GM23338 (cell line): ENCODE data around the gene PROSER2. TPM values are rescaled to one million over a fixed set of nuclear protein-coding genes. Genes with fewer than 3 reads are reported as not detected.

Experiments
- ATAC-seq: fragments of 200-7000 bp; cut with Tn5 transposase; 3 replicates; pipeline ENCODE4 v1.9.1; 2020
- DNase-seq: peaks from one replicate; pipeline ENCODE4 v3.0.0-alpha.2; 2015; ENCODE audit warnings: low spot score
- H2AFZ ChIP-seq: fragments of 200-600 bp; sonication (generic); 2 replicates; pipeline ENCODE4 v1.8.0; 2016; ENCODE audit warnings: antibody characterized with exemption, mild to moderate bottlenecking, moderate library complexity
- H3F3A ChIP-seq: fragments of 200-600 bp; sonication (generic); replicated peaks from 2 replicates; pipeline ENCODE4 v1.8.0; 2017; ENCODE audit warnings: antibody characterized with exemption, mixed run types, low read depth
- H3K27ac ChIP-seq: fragments of 200-600 bp; sonication (generic); 2 replicates; pipeline ENCODE4 v1.6.1; 2016; ENCODE audit warnings: low read depth
- H3K27me3 ChIP-seq: fragments of 200-600 bp; sonication (generic); 2 replicates; pipeline ENCODE4 v1.8.0; 2016; ENCODE audit warnings: mild to moderate bottlenecking, mixed run types, moderate library complexity; ENCODE audit not compliant: insufficient read depth
- H3K36me3 ChIP-seq: fragments of 200-600 bp; sonication (generic); 2 replicates; pipeline ENCODE4 v1.8.0; 2016; ENCODE audit warnings: mild to moderate bottlenecking; ENCODE audit not compliant: insufficient read depth
- H3K4me1 ChIP-seq: fragments of 200-600 bp; sonication (generic); 2 replicates; pipeline ENCODE4 v1.8.0; 2016; ENCODE audit warnings: mild to moderate bottlenecking, moderate library complexity; ENCODE audit not compliant: insufficient read depth
- H3K4me2 ChIP-seq: fragments of 200-600 bp; sonication (generic); 2 replicates; pipeline ENCODE4 v1.7.1; 2017; ENCODE audit warnings: mixed run types
- H3K4me3 ChIP-seq: fragments of 200-600 bp; sonication (generic); 2 replicates; pipeline ENCODE4 v1.6.1; 2016; ENCODE audit warnings: mixed run types
- H3K79me2 ChIP-seq: fragments of 200-600 bp; sonication (generic); replicated peaks from 2 replicates; pipeline ENCODE4 v1.8.0; 2017; ENCODE audit warnings: mild to moderate bottlenecking; ENCODE audit not compliant: insufficient read depth
- H3K9me2 ChIP-seq: fragments of 200-600 bp; sonication (generic); 2 replicates; pipeline ENCODE4 v1.8.0; 2017; ENCODE audit not compliant: insufficient read depth
- H4K20me1 ChIP-seq: fragments of 200-600 bp; sonication (generic); replicated peaks from 2 replicates; pipeline ENCODE4 v1.8.0; 2017; ENCODE audit warnings: mild to moderate bottlenecking; ENCODE audit not compliant: insufficient read depth
- H3K27ac Mint-ChIP-seq: 2 replicates; pipeline ENCODE4 v1.8.0; 2020; ENCODE audit warnings: inconsistent platforms, mild to moderate bottlenecking, moderate library complexity, mixed read lengths
- H3K27me3 Mint-ChIP-seq: 3 replicates; pipeline ENCODE4 v1.8.0; 2022; ENCODE audit warnings: low read depth, mild to moderate bottlenecking, moderate library complexity, mixed read lengths, inconsistent platforms; ENCODE audit not compliant: insufficient read depth, poor library complexity
- H3K36me3 Mint-ChIP-seq: 3 replicates; pipeline ENCODE4 v1.8.0; 2021; ENCODE audit warnings: low read depth, mild to moderate bottlenecking, inconsistent platforms, moderate library complexity, mixed read lengths
- H3K4me1 Mint-ChIP-seq: 3 replicates; pipeline ENCODE4 v1.8.0; 2020; ENCODE audit warnings: mild to moderate bottlenecking, inconsistent platforms, mixed read lengths
- H3K4me3 Mint-ChIP-seq: 3 replicates; pipeline ENCODE4 v1.8.0; 2021; ENCODE audit warnings: moderate library complexity, mild to moderate bottlenecking, inconsistent platforms, mixed read lengths
- H3K9me3 Mint-ChIP-seq: 3 replicates; pipeline ENCODE4 v1.8.0; 2020; ENCODE audit warnings: moderate library complexity, mild to moderate bottlenecking, inconsistent platforms, mixed read lengths
- CREB1 ChIP-seq: fragments of 250-450 bp; sonication (Bioruptor Pico); IDR thresholded peaks from 2 replicates; pipeline ENCODE4 v1.5.0; 2020; ENCODE audit warnings: low read depth, mild to moderate bottlenecking, moderate library complexity
- EZH2 ChIP-seq: fragments of 200-600 bp; sonication (generic); IDR thresholded peaks from one replicate; pipeline ENCODE4 v1.8.0; 2017; ENCODE audit warnings: antibody characterized with exemption, mild to moderate bottlenecking, low read depth; ENCODE audit not compliant: unreplicated experiment
- JUNB ChIP-seq: IDR thresholded peaks from one replicate; pipeline ENCODE4 v1.6.1; 2016; ENCODE audit warnings: antibody characterized with exemption; ENCODE audit not compliant: unreplicated experiment
- NANOG ChIP-seq: IDR thresholded peaks from 2 replicates; pipeline ENCODE4 v1.6.1; 2016; ENCODE audit warnings: antibody characterized with exemption, borderline replicate concordance
- STAT1 ChIP-seq: IDR thresholded peaks from one replicate; pipeline ENCODE4 v1.6.1; 2016; ENCODE audit warnings: antibody characterized with exemption; ENCODE audit not compliant: unreplicated experiment
- ZNF114 ChIP-seq: fragments of 250-450 bp; sonication (Bioruptor Pico); IDR thresholded peaks from 2 replicates; pipeline ENCODE4 v1.5.0; 2020; ENCODE audit warnings: mild to moderate bottlenecking, moderate library complexity
- ZNF331 ChIP-seq: fragments of 250-450 bp; sonication (Bioruptor Pico); IDR thresholded peaks from 2 replicates; pipeline ENCODE4 v1.5.0; 2020; ENCODE audit warnings: low read depth, mild to moderate bottlenecking, moderate library complexity
- polyA plus RNA-seq: library from polyadenylated mRNA; unstranded; fragments of >200 nt; fragmentation: Nextera tagmentation; extraction: Ambion mirVana; gene quantifications from 2 replicates; pipeline ENCODE4 v1.2.1, GENCODE V29; 2016
- total RNA-seq: library from RNA; depleted of rRNA; stranded (reverse); fragments of >200 nt; shearing (Covaris generic); gene quantifications from 2 replicates; pipeline ENCODE4 v1.2.3, GENCODE V29; 2014
- TF ChIP-seq, protein P1 (sequence below): fragments of 250-450 bp; sonication (Bioruptor Pico); IDR thresholded peaks from 2 replicates; pipeline ENCODE4 v1.5.0; 2020; ENCODE audit warnings: mild to moderate bottlenecking, moderate library complexity
- TF ChIP-seq, protein P2 (sequence below), 2 experiments: fragments of 200-600 bp in 1 of 2; sonication (generic) in 1 of 2; conservative IDR thresholded peaks; 2 replicates each; pipeline versions ENCODE4 v1.5.1 to v1.6.1; 2016 to 2017; ENCODE audit warnings: antibody characterized with exemption in 2 of 2, low read depth in 2 of 2, mild to moderate bottlenecking in 2 of 2, moderate library complexity in 1 of 2

The PROSER2 gene
- total and polyA plus RNA-seq, 2 experiments from 2014 or later = 4.2 to 10.8 TPM

DNA sequence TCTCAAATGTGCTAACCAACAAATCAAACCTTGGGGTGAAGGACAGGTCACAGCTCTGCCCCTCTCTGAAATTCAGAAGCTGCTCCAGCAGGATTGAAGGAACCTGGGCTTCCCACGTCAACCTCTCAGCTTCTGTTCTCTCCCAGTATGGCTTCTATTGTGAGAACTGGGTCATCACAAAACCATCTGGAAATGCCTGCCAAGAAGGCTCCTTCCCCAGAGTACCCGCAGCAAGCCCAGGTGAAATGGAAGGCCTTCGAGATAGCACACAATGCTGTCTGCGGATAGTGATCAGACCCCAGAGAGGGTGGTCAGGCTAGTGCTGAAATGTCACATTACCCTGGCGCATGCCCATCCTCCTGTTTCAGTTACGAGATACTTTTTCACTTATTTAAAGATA lies 16.4 kb upstream of the PROSER2 start (continued):
- TF ChIP-seq, protein P1, sequence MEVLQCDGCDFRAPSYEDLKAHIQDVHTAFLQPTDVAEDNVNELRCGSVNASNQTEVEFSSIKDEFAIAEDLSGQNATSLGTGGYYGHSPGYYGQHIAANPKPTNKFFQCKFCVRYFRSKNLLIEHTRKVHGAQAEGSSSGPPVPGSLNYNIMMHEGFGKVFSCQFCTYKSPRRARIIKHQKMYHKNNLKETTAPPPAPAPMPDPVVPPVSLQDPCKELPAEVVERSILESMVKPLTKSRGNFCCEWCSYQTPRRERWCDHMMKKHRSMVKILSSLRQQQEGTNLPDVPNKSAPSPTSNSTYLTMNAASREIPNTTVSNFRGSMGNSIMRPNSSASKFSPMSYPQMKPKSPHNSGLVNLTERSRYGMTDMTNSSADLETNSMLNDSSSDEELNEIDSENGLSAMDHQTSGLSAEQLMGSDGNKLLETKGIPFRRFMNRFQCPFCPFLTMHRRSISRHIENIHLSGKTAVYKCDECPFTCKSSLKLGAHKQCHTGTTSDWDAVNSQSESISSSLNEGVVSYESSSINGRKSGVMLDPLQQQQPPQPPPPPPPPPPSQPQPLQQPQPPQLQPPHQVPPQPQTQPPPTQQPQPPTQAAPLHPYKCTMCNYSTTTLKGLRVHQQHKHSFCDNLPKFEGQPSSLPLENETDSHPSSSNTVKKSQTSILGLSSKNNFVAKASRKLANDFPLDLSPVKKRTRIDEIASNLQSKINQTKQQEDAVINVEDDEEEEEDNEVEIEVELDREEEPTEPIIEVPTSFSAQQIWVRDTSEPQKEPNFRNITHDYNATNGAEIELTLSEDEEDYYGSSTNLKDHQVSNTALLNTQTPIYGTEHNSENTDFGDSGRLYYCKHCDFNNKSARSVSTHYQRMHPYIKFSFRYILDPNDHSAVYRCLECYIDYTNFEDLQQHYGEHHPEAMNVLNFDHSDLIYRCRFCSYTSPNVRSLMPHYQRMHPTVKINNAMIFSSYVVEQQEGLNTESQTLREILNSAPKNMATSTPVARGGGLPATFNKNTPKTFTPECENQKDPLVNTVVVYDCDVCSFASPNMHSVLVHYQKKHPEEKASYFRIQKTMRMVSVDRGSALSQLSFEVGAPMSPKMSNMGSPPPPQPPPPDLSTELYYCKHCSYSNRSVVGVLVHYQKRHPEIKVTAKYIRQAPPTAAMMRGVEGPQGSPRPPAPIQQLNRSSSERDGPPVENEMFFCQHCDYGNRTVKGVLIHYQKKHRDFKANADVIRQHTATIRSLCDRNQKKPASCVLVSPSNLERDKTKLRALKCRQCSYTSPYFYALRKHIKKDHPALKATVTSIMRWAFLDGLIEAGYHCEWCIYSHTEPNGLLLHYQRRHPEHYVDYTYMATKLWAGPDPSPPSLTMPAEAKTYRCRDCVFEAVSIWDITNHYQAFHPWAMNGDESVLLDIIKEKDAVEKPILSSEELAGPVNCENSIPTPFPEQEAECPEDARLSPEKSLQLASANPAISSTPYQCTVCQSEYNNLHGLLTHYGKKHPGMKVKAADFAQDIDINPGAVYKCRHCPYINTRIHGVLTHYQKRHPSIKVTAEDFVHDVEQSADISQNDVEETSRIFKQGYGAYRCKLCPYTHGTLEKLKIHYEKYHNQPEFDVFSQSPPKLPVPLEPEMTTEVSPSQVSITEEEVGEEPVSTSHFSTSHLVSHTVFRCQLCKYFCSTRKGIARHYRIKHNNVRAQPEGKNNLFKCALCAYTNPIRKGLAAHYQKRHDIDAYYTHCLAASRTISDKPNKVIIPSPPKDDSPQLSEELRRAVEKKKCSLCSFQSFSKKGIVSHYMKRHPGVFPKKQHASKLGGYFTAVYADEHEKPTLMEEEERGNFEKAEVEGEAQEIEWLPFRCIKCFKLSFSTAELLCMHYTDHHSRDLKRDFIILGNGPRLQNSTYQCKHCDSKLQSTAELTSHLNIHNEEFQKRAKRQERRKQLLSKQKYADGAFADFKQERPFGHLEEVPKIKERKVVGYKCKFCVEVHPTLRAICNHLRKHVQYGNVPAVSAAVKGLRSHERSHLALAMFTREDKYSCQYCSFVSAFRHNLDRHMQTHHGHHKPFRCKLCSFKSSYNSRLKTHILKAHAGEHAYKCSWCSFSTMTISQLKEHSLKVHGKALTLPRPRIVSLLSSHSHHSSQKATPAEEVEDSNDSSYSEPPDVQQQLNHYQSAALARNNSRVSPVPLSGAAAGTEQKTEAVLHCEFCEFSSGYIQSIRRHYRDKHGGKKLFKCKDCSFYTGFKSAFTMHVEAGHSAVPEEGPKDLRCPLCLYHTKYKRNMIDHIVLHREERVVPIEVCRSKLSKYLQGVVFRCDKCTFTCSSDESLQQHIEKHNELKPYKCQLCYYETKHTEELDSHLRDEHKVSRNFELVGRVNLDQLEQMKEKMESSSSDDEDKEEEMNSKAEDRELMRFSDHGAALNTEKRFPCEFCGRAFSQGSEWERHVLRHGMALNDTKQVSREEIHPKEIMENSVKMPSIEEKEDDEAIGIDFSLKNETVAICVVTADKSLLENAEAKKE = no peak
- TF ChIP-seq EZH2 (no peak), NANOG (no peak), ZNF331 (CRISPR knock-in tag) (no peak), CREB1 (CRISPR knock-in tag) (no peak), JUNB (no peak)
- TF ChIP-seq, protein P2, sequence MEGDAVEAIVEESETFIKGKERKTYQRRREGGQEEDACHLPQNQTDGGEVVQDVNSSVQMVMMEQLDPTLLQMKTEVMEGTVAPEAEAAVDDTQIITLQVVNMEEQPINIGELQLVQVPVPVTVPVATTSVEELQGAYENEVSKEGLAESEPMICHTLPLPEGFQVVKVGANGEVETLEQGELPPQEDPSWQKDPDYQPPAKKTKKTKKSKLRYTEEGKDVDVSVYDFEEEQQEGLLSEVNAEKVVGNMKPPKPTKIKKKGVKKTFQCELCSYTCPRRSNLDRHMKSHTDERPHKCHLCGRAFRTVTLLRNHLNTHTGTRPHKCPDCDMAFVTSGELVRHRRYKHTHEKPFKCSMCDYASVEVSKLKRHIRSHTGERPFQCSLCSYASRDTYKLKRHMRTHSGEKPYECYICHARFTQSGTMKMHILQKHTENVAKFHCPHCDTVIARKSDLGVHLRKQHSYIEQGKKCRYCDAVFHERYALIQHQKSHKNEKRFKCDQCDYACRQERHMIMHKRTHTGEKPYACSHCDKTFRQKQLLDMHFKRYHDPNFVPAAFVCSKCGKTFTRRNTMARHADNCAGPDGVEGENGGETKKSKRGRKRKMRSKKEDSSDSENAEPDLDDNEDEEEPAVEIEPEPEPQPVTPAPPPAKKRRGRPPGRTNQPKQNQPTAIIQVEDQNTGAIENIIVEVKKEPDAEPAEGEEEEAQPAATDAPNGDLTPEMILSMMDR (conservative IDR thresholded peaks at IDR 0.05; ENCODE audit: low read depth in 2 of 2) = no peak

DNA sequence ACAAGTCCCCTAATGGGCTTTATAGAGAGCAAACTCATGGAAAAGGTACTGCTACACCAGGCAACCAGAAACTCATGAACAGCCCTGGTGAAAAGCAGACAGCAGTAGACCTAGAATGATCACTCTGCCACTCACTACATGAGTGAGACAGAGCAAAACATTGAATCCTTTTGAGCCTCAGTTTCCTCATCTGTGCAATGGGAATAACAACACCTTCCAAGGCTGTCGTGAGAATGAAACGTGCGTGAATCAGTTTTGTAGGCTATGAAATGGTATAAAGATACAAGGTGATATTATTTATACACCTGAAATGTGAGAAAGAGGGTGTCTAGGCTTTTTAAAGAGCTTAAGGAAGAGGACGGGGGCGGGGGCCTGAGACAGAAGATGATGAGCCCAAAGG lies 14.3 kb upstream of the PROSER2 start:
- peaks cover 6% of the 10 kb centered on the region for H3K4me1 Mint-ChIP-seq
- TF ChIP-seq ZNF114 (CRISPR knock-in tag) = no peak
- TF ChIP-seq STAT1 = no peak
- TF ChIP-seq, protein P2 (conservative IDR thresholded peaks at IDR 0.05; ENCODE audit: low read depth in 2 of 2) = no peak
- no peak for TF ChIP-seq JUNB
- TF ChIP-seq CREB1 (CRISPR knock-in tag) = no peak

More for the DNA sequence above, 14.3 kb upstream of the PROSER2 start:
- no peak overlapping the region for H3K27ac ChIP-seq
- Mint-ChIP-seq H3K27me3 (no peaks in the 10 kb centered on the region), H3K4me3 (no peak overlapping the region), H3K36me3 (no peaks in the 10 kb centered on the region), H3K27ac (no peak overlapping the region), H3K9me3 (peaks cover 3% of the 10 kb centered on the region; the same call in 1 of the 3 replicates)
- DNase-seq = no peak
- H2AFZ ChIP-seq = no peak overlapping the region
- H3K9me2 ChIP-seq = no peaks in the 10 kb centered on the region
- H3K79me2 ChIP-seq = no peaks in the 10 kb centered on the region
- no peaks in the 10 kb centered on the region for H3K36me3 ChIP-seq
- no peaks in the 10 kb centered on the region for H3K27me3 ChIP-seq
- H3K4me2 ChIP-seq = no peak overlapping the region
- ATAC-seq = no peak
- no peaks in the 10 kb centered on the region for H3F3A ChIP-seq
- no peaks in the 10 kb centered on the region for H4K20me1 ChIP-seq
- no peaks in the 10 kb centered on the region; the same call in 1 of the 2 replicates for H3K4me1 ChIP-seq
- no peak overlapping the region for H3K4me3 ChIP-seq
